ENCODE data around the gene INPP5B.

INPP5B gene

DNA sequence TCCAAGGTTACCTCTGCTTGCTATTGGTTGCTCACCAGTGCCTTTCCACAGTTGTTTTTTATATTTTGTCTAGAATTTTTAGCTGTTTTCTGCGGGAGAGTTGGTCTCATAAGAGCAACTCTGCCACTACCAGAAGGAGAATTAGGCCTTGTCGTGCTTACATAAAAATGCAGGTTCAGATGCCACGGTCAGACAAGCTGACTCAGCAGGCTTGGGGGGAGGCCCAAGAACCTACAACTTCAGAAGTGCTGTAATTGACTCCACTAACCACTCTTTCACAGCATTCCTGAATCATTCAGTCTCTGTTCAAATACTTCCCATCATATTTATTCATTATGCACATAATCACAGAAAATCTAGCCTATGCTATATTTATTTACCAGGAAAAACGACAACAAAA is 115.7 kb downstream of the INPP5B start:
- DNase-seq: no peak

DNA sequence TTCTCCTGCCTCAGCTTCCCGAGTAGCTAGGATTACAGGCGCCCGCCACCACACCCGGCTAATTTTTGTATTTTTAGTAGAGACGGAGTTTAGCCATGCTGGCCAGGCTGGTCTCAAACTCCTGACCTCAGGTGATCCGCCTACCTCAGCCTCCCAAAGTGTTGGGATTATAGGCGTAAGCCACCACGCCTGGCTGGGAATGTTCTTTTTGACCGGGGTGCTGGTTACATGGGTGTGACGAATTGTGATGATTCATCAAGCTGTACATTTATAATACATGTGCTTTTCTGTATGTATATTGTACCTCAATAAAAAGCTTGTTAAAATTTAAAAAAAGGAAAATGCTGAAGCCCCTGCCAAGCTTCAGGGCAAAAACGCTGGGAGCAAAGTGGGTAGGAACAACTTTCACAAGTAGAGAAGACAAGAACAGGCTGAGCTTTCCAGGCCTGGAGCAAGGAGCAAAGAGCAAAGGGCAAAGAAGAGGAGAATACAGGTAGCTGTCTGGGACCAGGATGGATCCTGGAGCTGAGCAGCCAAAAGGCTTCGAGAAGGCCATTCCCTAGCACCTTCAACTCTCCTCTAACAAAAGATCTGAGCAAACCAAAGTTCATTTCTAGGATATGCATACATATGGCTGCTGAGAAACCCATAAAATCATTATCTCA is 118.3 kb downstream of the INPP5B start:
- no peak for DNase-seq

DNA sequence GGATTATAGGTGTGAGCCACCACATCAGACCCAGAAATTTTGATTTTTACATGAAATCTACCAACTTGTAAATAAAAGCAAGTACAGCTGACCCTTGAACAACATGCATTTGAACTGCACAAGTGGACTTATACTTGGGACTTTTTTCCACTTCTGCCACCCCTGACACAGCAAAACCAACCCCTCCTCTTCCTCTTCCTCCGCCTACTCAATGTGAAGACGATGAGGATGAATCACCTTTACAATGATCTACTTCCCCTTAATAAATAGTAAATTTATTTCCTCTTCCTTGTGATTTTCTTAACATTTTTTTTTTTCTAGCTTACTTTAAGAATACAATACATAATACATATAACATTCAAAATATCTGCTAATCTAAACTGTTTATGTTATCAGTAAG is 121.3 kb downstream of the INPP5B start:
- DNase-seq: no peak

GRCh38 chr1:37824001-37824400 is 122.9 kb downstream of the INPP5B start:
- DNase-seq: no peak

DNA sequence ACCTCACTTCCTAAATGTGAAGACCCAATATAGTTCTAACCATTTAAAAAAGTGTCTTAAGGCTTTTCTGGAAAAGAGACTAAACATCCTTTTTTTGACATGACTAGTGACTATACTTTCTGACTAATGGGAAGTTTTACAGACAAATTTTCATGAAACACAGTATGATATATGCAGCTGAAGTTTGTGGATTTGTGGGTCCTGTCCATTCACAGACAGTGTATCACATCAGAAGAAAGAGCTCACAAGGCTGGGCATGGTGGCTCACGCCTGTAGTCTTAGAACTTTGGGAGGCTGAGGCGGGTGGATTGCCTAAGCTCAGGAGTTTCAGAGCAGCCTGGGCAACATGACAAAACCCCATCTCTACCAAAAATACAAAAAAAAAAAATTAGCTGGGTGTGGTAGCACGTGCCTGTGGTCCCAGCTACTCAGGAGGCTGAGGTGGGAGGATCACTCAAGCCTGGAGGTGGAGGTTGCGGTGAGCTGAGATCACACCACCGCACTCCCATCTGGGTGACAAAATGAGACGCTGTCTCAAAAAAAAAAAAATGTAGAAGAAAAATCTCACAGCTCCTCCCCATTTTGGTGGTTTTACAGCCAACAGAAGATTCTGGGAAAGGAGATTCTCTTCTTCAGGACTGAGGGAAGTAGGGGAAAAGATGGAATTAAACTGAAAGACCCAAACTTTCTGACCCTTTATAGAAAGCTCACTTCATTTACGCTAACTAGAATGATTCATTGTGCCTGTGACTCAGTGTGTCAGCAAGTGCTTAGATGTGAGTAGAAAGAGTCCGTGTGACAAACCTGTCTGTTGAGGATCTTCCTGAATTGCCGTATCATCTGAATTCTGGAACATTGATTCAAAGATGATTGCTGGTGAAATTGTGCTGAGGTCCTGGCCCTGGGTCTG is 123.7 kb downstream of the INPP5B start:
- no peak for DNase-seq

DNA sequence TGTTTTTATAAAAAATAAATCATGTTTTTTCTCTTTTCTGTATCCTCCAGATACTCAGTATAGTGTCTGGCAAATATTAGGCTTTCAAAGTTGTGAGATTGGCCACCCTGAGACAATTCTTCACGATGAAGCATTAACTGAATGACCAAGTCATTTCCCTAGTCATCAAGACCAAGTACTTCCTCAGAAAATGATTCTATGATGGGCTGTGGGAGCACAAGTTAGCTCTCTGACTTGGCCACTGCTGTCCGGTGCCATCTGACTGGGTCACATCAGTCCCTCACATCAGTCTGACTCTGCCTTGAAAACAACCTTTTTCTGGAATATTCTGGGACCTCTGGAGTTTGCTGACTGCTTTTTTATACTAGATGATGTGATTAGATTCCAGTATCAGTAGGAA is 125.4 kb downstream of the INPP5B start:
- DNase-seq: no peak

DNA sequence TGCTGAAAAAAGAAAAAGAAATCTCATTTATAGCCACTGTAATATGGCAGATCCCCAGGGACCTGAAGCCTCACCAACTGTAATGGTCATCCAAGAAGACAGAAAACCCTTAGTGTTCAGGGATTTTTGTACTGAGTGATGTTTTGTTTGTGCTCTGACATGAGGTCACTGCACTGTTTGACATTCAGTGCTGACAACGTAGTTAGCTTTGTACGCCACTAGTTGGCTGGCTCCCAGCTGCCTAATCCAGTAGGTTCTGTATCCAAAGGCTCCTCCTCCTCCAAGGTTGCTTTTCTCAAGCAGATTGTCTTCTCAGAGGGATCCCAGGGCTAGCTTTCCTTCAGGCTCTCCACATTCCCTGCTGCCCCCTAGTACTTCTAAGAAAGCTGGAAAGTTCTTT is 129.4 kb downstream of the INPP5B start:
- no peak for DNase-seq

GRCh38 chr1:37814252-37814651 is 132.6 kb downstream of the INPP5B start:
- DNase-seq: no peak

DNA sequence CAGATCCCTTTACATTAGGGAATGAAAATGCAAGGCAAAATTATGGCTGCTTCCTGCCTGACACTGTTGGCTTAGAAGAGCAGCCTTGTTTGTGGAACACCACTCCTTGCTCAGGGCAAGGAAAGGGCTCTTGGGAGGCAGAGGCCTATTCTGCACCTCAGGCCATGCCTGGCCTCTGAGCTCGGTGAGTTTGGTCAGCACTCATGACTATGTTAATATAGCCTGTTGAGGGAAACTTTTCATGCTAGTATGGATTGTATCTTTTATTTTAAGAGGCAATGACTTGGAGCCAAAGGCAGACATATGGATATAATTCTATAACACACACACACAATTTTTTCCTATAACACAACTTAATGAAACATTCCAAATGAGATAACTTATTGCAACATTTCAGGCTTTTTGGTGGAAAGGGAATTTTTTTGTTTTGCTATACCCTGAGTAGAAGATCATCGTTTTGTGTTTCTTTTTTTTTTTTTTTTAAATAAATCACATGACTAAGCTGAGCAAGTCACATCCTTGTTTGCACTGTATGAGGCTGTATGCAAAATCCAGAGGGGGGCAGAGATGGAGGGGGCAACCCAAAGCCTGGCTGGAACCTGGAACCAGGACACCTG is 133.2 kb downstream of the INPP5B start:
- DNase-seq: no peak

GRCh38 chr1:37811027-37811655 is 135.7 kb downstream of the INPP5B start:
- peak; percentile 74 for DNase-seq

Data from NCI-H345 (cell line).